Muscle layer of colon (tissue), 2 donors: ENCODE data around the gene AUNIP.

Experiments
- H3K27ac ChIP-seq: one replicate; pipeline ENCODE4 v1.7.0; 2013; ENCODE audit warnings: low read depth, mild to moderate bottlenecking, low read length, moderate library complexity
- H3K27me3 ChIP-seq, 2 donors: one replicate each; pipeline ENCODE4 v1.7.0; 2013; ENCODE audit warnings: low read length in 2 of 2, mild to moderate bottlenecking in 2 of 2; ENCODE audit not compliant: insufficient read depth in 2 of 2, control insufficient read depth in 1 of 2
- H3K36me3 ChIP-seq: one replicate; pipeline ENCODE4 v1.7.0; 2013; ENCODE audit warnings: mild to moderate bottlenecking, low read length; ENCODE audit not compliant: insufficient read depth
- H3K4me1 ChIP-seq: one replicate; pipeline ENCODE4 v1.7.0; 2013; ENCODE audit warnings: mild to moderate bottlenecking, low read length; ENCODE audit not compliant: insufficient read depth
- H3K4me3 ChIP-seq, 2 donors: one replicate each; pipeline ENCODE4 v1.7.0; 2013; ENCODE audit warnings: low read length in 2 of 2, low read depth in 1 of 2, mild to moderate bottlenecking in 1 of 2, moderate library complexity in 1 of 2
- H3K9ac ChIP-seq: one replicate; pipeline ENCODE4 v1.7.0; 2013; ENCODE audit warnings: low read length
- H3K9me3 ChIP-seq: one replicate; pipeline ENCODE4 v1.7.0; 2013; ENCODE audit warnings: mild to moderate bottlenecking, low read length
- donor health status: abdominal sarcoma.
- donor health status: Adenocarcinoma of cecum.

Gene AUNIP

DNA sequence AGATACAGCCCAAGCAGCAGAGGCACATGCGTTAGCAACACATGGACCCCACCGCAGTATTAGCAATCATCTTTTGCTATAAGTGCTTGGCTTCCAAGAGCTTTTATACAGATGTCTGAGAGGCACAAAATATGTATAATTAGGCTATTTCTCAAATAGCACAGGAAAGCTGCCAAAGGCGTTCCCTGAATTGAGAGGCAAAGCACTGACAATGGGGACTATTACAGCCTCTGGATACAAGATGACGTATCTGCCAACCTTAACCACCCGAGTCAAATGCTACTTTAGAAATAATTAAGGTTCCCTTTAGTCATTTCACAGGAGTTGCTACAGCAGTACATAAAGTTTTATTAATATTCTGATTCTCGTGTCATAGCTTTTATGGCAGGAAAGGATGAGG, 40.5 kb upstream of the AUNIP start:
- H3K27me3 ChIP-seq = no peaks in the 10 kb centered on the region
- H3K9me3 ChIP-seq = no peaks in the 10 kb centered on the region
- H3K4me3 ChIP-seq = no peak overlapping the region
- peaks cover 13% of the 10 kb centered on the region for H3K4me1 ChIP-seq
- no peak overlapping the region for H3K27ac ChIP-seq
- no peak overlapping the region for H3K9ac ChIP-seq
- H3K36me3 ChIP-seq = peaks cover 24% of the 10 kb centered on the region

DNA sequence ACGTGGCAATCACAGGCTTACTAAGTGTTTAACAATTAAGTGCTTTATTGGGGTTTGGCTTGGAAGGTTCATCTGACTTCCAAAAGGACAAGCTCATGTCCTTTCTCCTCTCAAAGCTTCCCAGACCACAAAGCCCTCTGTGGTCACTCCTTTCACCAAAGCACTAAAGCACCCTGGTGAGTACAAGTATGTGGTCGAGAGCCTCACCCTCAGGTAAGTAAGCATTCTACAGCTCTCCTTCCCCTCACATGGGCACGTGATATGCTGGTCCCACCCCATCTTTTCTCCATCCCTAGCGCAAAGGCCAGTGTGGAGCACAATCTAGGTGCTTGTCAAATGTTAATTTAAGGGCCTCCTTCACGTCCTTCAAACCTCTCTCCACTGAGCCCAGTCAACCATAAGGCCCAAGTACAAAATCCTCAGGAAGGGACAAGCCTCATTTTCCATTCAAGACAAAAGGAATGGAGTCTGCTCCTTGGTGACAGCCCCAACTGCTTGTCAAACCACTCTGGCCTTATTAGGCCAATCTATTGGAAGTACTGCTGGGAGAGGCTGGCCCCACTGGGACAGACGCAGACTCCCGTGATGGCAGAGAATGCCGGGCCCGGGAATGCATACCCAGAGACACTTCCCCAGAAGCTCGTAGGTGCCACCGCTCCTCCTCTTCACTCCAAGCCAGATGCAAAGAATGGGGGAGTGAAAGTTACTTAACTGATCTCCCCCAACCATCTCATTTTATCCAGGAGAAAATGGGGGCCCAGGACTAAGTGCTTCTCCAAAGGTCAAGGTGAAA, 39.2 kb upstream of the AUNIP start:
- H3K36me3 ChIP-seq = peaks cover 24% of the 10 kb centered on the region
- H3K27me3 ChIP-seq = no peaks in the 10 kb centered on the region
- no peak overlapping the region for H3K9ac ChIP-seq
- H3K9me3 ChIP-seq = no peaks in the 10 kb centered on the region
- no peak overlapping the region for H3K4me3 ChIP-seq
- H3K27ac ChIP-seq = no peak overlapping the region
- H3K4me1 ChIP-seq = peaks cover 6% of the 10 kb centered on the region

DNA sequence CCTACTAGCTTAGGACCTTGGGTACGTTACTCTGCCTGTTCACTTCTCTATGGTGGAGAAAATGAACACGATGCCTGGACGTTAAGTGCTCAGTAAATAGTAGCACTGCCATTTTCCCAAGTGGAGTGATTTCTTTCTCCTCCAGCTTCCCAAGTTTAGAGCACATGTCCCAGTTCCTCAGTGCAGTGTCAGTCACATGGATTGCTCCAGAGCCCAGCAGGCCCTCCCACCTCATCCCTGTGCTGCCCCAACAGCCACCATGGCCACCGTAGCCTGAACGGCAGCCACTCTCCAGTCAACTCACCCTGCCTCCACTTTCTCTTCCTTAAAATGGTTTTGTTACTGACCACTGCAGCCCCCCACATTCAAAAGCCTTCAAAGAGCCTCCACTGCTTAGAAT, 38.5 kb upstream of the AUNIP start:
- Histone ChIP-seq H3K27ac (no peak overlapping the region), H3K9ac (no peak overlapping the region), H3K4me3 (no peak overlapping the region), H3K4me1 (peaks cover 6% of the 10 kb centered on the region), H3K9me3 (no peaks in the 10 kb centered on the region), H3K27me3 (no peaks in the 10 kb centered on the region), H3K36me3 (peaks cover 24% of the 10 kb centered on the region)

DNA sequence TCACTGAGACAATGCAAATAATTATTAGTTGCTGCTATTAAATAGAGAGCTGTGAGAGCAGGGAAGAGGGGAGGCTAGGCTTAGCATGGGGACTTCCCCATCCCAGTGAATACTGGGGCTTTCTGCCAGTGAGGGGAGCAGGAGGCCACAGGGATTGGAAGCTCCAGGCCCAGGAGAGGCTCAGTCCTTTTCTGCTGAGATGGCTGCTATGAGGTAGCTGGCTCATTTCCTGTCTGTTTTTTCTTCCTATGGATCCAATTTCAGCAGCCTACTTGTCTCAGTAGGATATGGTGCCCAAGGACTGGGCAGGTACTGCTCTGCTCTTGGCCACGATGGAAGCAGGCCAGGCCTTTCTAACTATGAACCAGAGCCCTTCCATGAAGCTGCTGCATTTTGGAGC, 37.0 kb upstream of the AUNIP start:
- Histone ChIP-seq H3K9ac (no peak overlapping the region), H3K36me3 (peaks cover 21% of the 10 kb centered on the region), H3K27ac (no peak overlapping the region), H3K4me1 (peaks cover 11% of the 10 kb centered on the region), H3K27me3 (no peaks in the 10 kb centered on the region), H3K4me3 (no peak overlapping the region), H3K9me3 (no peaks in the 10 kb centered on the region)

DNA sequence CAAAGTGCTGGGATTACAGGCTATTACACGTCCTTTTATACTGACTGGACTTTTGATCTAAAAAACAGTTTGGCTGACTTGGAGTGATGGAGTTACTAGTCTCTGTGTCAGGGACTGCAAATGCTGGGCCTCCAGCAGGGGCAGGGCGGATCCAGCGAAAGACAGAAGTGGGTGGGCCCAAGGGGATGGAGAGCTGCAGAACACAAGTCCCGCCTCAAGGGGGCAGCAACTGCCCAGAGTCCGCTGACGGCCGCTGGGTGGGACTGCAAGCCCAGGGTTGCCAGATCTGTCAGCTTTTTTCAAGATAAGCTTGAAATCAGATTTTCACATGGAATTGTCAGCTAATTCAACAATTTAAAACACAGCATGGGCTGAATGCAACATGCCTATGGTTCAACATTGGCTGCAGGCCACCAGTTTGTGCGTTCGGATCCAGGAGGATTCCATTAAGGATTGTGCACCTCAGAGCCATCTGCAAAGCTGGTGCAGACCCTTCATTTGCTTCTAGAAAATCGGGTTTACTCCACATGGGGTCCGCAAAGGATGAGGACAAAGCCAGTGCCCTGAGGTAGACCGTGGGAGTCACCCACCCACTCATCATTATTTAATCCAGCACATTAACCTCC, 36.2 kb upstream of the AUNIP start:
- H3K4me1 ChIP-seq = peaks cover 11% of the 10 kb centered on the region
- no peak overlapping the region for H3K9ac ChIP-seq
- H3K4me3 ChIP-seq = peak overlapping the region; percentile 2 to 46
- no peak overlapping the region for H3K27ac ChIP-seq
- no peaks in the 10 kb centered on the region for H3K27me3 ChIP-seq
- H3K36me3 ChIP-seq = peaks cover 13% of the 10 kb centered on the region
- no peaks in the 10 kb centered on the region for H3K9me3 ChIP-seq

DNA sequence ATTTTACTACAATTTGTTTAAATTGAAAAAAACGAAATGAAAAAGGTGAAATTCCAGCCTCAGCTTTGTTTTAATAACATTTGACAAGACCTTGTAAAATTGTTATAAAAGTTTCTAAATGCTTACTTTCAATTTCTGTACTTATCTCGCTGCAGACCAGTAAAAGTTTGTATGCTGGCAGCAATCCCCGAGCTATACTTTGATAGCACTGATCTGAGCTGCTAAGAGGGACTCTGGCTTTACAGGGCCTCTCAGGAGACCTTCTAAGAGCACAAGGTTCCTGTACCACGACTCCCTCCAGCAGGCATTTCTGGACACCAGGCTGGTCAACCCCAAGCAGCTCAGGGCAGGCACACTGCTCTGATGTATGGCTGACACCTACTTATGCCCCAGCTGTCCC, 33.9 kb upstream of the AUNIP start:
- Histone ChIP-seq H3K36me3 (no peaks in the 10 kb centered on the region), H3K9ac (no peak overlapping the region), H3K4me3 (no peak overlapping the region), H3K9me3 (no peaks in the 10 kb centered on the region), H3K4me1 (peaks cover 11% of the 10 kb centered on the region), H3K27ac (no peak overlapping the region), H3K27me3 (no peaks in the 10 kb centered on the region)

DNA sequence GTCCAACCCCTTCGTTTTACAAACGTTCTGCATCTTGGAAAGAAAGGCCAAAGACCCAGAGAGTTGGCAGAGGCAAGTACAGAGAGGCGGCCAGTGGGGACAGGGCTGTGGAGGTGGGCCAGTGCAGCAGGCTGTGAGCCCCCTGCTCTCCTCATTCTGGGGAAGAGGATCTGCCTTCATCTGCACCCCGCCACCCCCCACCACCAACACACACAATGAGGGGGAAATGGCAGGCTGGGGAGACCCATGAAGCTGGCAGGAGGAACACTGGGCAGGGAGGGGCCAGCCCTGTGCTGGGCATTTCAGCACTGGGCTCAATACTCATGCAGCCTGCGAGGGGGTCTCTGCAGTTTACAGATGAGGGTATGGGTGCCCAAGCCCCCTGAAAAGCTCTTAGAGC, 32.3 kb upstream of the AUNIP start:
- no peak overlapping the region for H3K9ac ChIP-seq
- H3K4me1 ChIP-seq = peaks cover 11% of the 10 kb centered on the region
- no peak overlapping the region for H3K27ac ChIP-seq
- H3K27me3 ChIP-seq = no peaks in the 10 kb centered on the region
- H3K9me3 ChIP-seq = no peaks in the 10 kb centered on the region
- H3K36me3 ChIP-seq = no peaks in the 10 kb centered on the region
- H3K4me3 ChIP-seq = no peak overlapping the region

DNA sequence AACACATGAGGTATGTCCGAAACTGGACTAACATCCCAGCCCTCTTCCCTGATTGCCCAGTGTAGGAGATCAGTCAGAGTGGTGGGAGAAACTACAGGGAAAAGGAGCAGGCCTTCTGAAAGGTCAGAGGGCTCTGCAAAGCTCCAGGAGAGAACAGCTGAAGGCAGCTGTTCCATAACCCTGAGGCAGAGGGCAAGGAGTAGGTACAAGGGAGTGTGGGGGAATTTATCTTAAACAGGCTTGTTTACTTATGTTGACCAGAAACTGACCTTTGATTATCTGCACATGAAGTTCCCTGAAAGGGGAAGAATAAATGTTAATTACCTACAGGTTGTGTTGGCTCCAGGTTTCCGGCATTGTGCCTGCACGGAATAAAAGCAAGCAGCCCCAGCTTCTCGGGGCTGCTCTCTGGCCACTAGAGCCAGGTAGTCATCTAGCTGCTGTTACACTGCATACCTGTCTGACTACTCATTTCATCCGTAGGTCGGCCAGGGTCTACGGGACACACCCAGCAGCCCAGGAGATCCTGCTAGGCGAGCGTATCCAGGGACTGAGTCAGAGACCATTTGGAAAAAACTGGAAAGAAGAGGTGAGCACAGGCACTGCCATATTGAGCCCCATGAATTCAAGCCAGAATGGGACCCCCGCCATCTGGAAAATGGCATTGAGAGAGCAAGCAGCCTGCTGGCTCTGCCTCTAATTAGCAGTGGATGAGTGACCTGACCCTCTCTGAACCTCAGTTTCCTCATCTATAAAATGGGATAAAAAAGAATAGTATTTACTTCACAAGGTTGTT, 31.2 kb upstream of the AUNIP start:
- H3K4me3 ChIP-seq = no peak overlapping the region
- no peaks in the 10 kb centered on the region for H3K36me3 ChIP-seq
- peaks cover 5% of the 10 kb centered on the region for H3K4me1 ChIP-seq
- H3K9ac ChIP-seq = no peak overlapping the region
- no peaks in the 10 kb centered on the region for H3K9me3 ChIP-seq
- no peaks in the 10 kb centered on the region for H3K27me3 ChIP-seq
- no peak overlapping the region for H3K27ac ChIP-seq

DNA sequence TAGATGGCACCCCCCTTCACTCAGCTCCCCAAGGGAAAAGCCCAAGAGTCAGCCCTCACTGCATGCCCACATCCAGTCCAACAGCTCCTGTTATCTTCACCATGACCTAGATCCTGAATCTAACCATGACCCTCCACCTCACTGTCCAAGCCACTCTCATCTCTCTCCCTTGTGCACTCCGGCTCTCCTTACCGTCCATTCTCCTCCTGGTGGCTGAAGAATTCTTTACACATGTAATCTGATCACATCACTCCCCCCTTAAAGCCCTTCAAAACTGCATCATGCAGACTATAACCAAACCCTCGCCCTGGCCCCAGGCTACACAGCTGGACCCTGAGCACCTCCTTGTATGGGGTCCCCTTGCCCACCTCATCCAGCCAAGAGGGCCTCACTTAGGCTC, 30.2 kb upstream of the AUNIP start:
- Histone ChIP-seq H3K4me3 (no peak overlapping the region), H3K4me1 (peaks cover 4% of the 10 kb centered on the region), H3K9ac (no peak overlapping the region), H3K36me3 (no peaks in the 10 kb centered on the region), H3K27me3 (no peaks in the 10 kb centered on the region), H3K27ac (no peak overlapping the region), H3K9me3 (no peaks in the 10 kb centered on the region)

DNA sequence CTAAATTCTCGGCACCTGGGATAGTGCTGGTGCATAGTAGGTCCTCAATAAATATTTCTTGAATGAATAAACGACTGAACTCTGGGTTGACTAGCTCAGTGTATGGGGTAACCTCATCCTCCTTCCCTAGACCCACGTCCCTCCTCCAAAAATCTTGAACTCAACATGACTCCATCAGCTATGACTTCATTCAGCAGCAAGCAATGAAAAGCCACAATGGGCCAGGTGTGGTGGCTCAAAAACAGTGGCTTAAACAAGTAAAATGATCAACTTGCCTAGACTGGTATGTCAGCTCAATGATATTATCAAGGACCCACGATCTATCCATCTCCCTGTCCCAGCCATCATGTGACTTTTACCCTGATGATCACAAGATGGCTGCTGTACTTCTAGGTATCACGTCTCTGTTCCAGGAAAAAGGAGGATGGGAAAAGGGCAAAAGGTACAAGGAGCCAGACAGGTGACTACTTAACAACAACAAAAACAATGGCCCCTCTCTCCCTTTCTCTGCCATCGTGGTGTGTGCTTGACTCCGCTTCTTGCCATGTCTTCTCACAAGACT, 29.2 kb upstream of the AUNIP start:
- Histone ChIP-seq H3K4me3 (no peak overlapping the region), H3K27ac (no peak overlapping the region), H3K9me3 (no peaks in the 10 kb centered on the region), H3K36me3 (no peaks in the 10 kb centered on the region), H3K27me3 (no peaks in the 10 kb centered on the region), H3K9ac (no peak overlapping the region), H3K4me1 (peaks cover 4% of the 10 kb centered on the region)

DNA sequence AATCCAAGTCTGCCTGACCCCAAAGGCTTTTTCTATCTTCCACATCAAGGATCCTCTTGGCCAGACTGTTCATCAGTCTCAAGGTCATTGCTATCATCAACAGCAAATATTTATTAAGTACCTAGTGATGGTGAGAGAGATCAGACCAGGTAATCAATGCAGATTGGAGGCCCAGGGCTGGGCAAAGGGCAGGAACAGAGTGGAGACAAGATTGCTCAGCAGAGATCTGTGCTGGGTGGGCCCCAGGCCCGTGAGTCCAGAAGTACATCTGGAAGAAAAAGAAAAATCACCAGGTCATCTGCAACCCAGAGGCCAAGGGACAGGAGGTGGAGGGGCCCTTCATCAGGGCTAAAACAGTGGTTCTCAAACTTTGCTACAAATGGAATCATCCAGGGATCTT, 26.3 kb upstream of the AUNIP start:
- no peak overlapping the region for H3K4me3 ChIP-seq
- no peak overlapping the region for H3K27ac ChIP-seq
- no peaks in the 10 kb centered on the region for H3K9me3 ChIP-seq
- H3K9ac ChIP-seq = no peak overlapping the region
- no peaks in the 10 kb centered on the region for H3K27me3 ChIP-seq
- H3K4me1 ChIP-seq = no peaks in the 10 kb centered on the region
- no peaks in the 10 kb centered on the region for H3K36me3 ChIP-seq
